ENCODE results near the gene DCHS1.

DNA sequence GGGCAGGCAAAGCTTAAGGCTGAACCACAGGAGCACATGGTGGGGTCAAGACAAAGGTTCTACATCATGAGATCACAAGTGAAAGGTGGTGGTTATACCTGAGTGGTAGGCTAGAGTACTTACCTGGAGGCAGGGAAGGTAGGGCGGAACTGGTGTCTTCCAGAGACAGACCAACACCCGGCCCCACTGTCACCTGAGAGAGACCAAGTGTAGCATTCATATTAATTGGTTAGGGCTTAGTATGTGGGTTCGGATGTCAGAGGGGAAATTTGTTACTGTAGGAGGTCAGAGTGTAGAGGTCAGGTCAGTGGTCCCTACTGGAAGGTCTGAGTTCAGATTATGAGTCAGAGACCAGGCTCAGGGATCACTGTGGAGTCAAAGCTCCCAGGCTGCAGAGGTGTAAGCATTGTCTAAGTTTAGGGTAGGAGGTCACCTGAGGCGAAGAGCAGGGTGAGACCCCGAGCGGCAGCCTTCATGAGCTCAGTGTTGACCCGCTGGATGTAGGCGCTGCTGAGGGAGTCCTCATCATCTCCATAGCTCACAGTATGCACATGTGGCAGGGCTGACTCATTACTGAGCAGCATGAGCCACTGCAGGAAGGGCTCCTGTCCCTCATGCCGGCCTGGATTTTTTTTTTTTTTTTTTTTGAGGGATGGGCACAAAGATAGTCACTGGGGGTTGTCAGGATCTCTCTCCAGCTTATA lies 39.6 kb downstream of the DCHS1 start:
- TF ChIP-seq, protein P1, sequence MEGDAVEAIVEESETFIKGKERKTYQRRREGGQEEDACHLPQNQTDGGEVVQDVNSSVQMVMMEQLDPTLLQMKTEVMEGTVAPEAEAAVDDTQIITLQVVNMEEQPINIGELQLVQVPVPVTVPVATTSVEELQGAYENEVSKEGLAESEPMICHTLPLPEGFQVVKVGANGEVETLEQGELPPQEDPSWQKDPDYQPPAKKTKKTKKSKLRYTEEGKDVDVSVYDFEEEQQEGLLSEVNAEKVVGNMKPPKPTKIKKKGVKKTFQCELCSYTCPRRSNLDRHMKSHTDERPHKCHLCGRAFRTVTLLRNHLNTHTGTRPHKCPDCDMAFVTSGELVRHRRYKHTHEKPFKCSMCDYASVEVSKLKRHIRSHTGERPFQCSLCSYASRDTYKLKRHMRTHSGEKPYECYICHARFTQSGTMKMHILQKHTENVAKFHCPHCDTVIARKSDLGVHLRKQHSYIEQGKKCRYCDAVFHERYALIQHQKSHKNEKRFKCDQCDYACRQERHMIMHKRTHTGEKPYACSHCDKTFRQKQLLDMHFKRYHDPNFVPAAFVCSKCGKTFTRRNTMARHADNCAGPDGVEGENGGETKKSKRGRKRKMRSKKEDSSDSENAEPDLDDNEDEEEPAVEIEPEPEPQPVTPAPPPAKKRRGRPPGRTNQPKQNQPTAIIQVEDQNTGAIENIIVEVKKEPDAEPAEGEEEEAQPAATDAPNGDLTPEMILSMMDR (IDR thresholded peaks at IDR 0.05) = no peak
- TF ChIP-seq POLR2A (IDR thresholded peaks at IDR 0.05) = no peak
- no peak for TF ChIP-seq EP300 (IDR thresholded peaks at IDR 0.05)

Data from ovary (tissue), 3 donors.